ENCODE results near the gene PDLIM4. TPM values are rescaled to one million over a fixed set of nuclear protein-coding genes. Genes with fewer than 3 reads are reported as not detected.

The PDLIM4 gene
- polyA plus RNA-seq, 1 donor (not counting 4 experiments of a cell fraction or from before 2014, with no cell fraction given) = 38.3 TPM

DNA sequence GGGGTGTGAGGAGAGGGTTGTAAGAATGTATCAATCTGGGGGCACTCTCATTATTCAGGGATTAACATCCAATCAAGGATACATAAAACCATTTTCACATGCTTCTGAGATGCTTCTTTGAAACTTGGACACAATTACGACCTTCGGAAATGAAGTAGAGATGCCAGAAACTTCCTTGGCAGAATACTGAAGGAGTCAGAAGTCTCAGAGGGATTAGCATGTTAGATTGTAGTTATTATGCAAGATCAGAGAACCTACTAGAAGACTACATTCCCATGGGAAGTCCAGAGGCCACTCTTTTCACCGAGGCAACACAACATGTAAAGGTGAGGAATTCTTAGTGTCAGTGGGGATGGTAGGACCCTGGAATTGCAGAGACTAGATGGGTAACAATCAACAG, 31.6 kb downstream of the PDLIM4 start:
- TF ChIP-seq, protein P1, sequence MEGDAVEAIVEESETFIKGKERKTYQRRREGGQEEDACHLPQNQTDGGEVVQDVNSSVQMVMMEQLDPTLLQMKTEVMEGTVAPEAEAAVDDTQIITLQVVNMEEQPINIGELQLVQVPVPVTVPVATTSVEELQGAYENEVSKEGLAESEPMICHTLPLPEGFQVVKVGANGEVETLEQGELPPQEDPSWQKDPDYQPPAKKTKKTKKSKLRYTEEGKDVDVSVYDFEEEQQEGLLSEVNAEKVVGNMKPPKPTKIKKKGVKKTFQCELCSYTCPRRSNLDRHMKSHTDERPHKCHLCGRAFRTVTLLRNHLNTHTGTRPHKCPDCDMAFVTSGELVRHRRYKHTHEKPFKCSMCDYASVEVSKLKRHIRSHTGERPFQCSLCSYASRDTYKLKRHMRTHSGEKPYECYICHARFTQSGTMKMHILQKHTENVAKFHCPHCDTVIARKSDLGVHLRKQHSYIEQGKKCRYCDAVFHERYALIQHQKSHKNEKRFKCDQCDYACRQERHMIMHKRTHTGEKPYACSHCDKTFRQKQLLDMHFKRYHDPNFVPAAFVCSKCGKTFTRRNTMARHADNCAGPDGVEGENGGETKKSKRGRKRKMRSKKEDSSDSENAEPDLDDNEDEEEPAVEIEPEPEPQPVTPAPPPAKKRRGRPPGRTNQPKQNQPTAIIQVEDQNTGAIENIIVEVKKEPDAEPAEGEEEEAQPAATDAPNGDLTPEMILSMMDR (optimal IDR thresholded peaks at IDR 0.05 in 1 of 3, IDR thresholded peaks at IDR 0.05 in 1 of 3, conservative IDR thresholded peaks at IDR 0.05 in 1 of 3; ENCODE audit: extremely low read depth in 1 of 3, insufficient read depth in 2 of 3, low read length in 3 of 3) = no peak
- TF ChIP-seq EZH2 (IDR thresholded peaks at IDR 0.05; ENCODE audit: low read length) = no peak
- no peaks in the 10 kb centered on the region for H3K79me2 ChIP-seq (ENCODE audit: control insufficient read depth, insufficient read depth, low read length)
- no peak for DNase-seq (ENCODE audit: low read depth, low spot score)
- H3K27ac ChIP-seq (ENCODE audit: control insufficient read depth, insufficient read depth, low read length) = no peak overlapping the region
- H4K20me1 ChIP-seq (ENCODE audit: control insufficient read depth, extremely low read depth, insufficient read depth, low read length) = no peaks in the 10 kb centered on the region
- no peak overlapping the region for H3K4me3 ChIP-seq (ENCODE audit: control insufficient read depth in 2 of 3, extremely low read depth in 1 of 3, insufficient read depth in 2 of 3, low read depth in 1 of 3, low read length in 3 of 3)
- no peaks in the 10 kb centered on the region for H3K27me3 ChIP-seq (ENCODE audit: control insufficient read depth, extremely low read depth, insufficient read depth, low read length)
- H3K36me3 ChIP-seq (ENCODE audit: control insufficient read depth in 2 of 2, extremely low read depth in 1 of 2, insufficient read depth in 2 of 2, low read length in 2 of 2) = no peaks in the 10 kb centered on the region
- no peak overlapping the region for H2AFZ ChIP-seq (ENCODE audit: control insufficient read depth, low read length)
- no peak overlapping the region for H3K9ac ChIP-seq (ENCODE audit: control insufficient read depth, extremely low read depth, insufficient read depth, low read length)
- H3K9me1 ChIP-seq (ENCODE audit: control insufficient read depth, extremely low read depth, insufficient read depth, low read length) = no peaks in the 10 kb centered on the region
- no peaks in the 10 kb centered on the region for H3K9me3 ChIP-seq (ENCODE audit: control insufficient read depth, low read depth, low read length)
- dilution Hi-C loops (cut with MboI; ENCODE audit: extremely low pct_ligation_motif_present, low sequenced_read_pairs) = no loop called here
- no peak for FAIRE-seq
- peaks cover 7% of the 10 kb centered on the region for H3K4me1 ChIP-seq (ENCODE audit: control insufficient read depth, extremely low read depth, insufficient read depth, low read length)
- no peak overlapping the region for H3K4me2 ChIP-seq (ENCODE audit: control insufficient read depth, extremely low read depth, insufficient read depth, low read depth, low read length)

DNA sequence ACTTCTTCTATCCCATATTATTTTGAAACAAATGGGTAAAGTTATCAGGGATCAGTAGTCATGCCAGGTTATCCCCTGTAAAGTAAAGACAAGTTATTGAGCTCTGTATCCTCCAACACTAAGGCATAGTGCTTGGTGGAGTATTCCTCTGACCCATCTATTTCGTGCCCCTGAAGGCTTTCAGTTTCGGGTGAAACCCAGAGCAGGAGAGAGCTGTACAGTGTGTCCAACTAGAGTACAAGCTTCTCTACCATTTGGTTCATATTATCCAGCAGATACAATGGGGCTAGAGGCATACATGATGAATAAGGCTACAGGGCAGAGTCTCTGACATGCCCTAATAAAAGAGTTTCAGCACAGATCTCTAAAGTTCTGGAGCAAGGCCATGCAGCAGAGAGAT, 33.5 kb downstream of the PDLIM4 start:
- Histone ChIP-seq H3K9me1 (ENCODE audit: control insufficient read depth, extremely low read depth, insufficient read depth, low read length) (no peaks in the 10 kb centered on the region), H3K9ac (ENCODE audit: control insufficient read depth, extremely low read depth, insufficient read depth, low read length) (no peak overlapping the region), H3K79me2 (ENCODE audit: control insufficient read depth, insufficient read depth, low read length) (no peaks in the 10 kb centered on the region), H4K20me1 (ENCODE audit: control insufficient read depth, extremely low read depth, insufficient read depth, low read length) (no peaks in the 10 kb centered on the region), H3K27me3 (ENCODE audit: control insufficient read depth, extremely low read depth, insufficient read depth, low read length) (no peaks in the 10 kb centered on the region), H3K4me2 (ENCODE audit: control insufficient read depth, extremely low read depth, insufficient read depth, low read depth, low read length) (no peak overlapping the region), H3K4me3 (ENCODE audit: control insufficient read depth in 2 of 3, extremely low read depth in 1 of 3, insufficient read depth in 2 of 3, low read depth in 1 of 3, low read length in 3 of 3) (no peak overlapping the region), H3K36me3 (ENCODE audit: control insufficient read depth in 2 of 2, extremely low read depth in 1 of 2, insufficient read depth in 2 of 2, low read length in 2 of 2) (no peaks in the 10 kb centered on the region), H3K27ac (ENCODE audit: control insufficient read depth, insufficient read depth, low read length) (no peak overlapping the region), H3K4me1 (ENCODE audit: control insufficient read depth, extremely low read depth, insufficient read depth, low read length) (peaks cover 22% of the 10 kb centered on the region), H2AFZ (ENCODE audit: control insufficient read depth, low read length) (no peak overlapping the region), H3K9me3 (ENCODE audit: control insufficient read depth, low read depth, low read length) (no peaks in the 10 kb centered on the region)
- TF ChIP-seq, protein P1 (optimal IDR thresholded peaks at IDR 0.05 in 1 of 3, IDR thresholded peaks at IDR 0.05 in 1 of 3, conservative IDR thresholded peaks at IDR 0.05 in 1 of 3; ENCODE audit: extremely low read depth in 1 of 3, insufficient read depth in 2 of 3, low read length in 3 of 3) = no peak
- dilution Hi-C loops (cut with MboI; ENCODE audit: extremely low pct_ligation_motif_present, low sequenced_read_pairs) = no loop called here
- no peak for FAIRE-seq
- no peak for DNase-seq (ENCODE audit: low read depth, low spot score)

All from keratinocyte (primary cell).